WTC11 (cell line): Measurements from ENCODE around the gene DNAJB11. TPM values are rescaled to one million over a fixed set of nuclear protein-coding genes. Genes with fewer than 3 reads are reported as not detected.
"Not testable (repeated sequence)": the region's sequence is repeated elsewhere in the genome, so short reads cannot be mapped to it uniquely, and the experiment has no call there.

Experiments used
- ATAC-seq: fragments of 200-7000 bp; cut with Tn5 transposase; 2 replicates; pipeline ENCODE4 v1.10.0; 2021; ENCODE audit warnings: mild to moderate bottlenecking, moderate library complexity
- CTCF ChIA-PET: fragments of 300-600 bp; sonication (Branson Sonifier 250); formaldehyde crosslinking; loops from one replicate; lab custom pipeline; 2021; ENCODE audit warnings: antibody characterized with exemption; lab: Charles Lee
- POLR2A ChIA-PET: fragments of 350-600 bp; sonication (Branson Sonifier 250); formaldehyde crosslinking; loops from one replicate; lab custom pipeline; 2021; ENCODE audit warnings: antibody characterized with exemption; lab: Charles Lee
- DNase-seq: peaks from one replicate; pipeline ENCODE4 v3.0.0; 2021; ENCODE audit warnings: low spot score
- H3K27ac Mint-ChIP-seq: 2 replicates; pipeline ENCODE4 v1.8.0; 2021; ENCODE audit warnings: mixed read lengths
- H3K27me3 Mint-ChIP-seq: 2 replicates; pipeline ENCODE4 v1.8.0; 2021; ENCODE audit warnings: low read depth, mild to moderate bottlenecking, moderate library complexity, mixed read lengths
- H3K36me3 Mint-ChIP-seq: 2 replicates; pipeline ENCODE4 v1.8.0; 2021; ENCODE audit warnings: mixed read lengths
- H3K4me1 Mint-ChIP-seq: 2 replicates; pipeline ENCODE4 v1.8.0; 2022; ENCODE audit warnings: mixed read lengths
- H3K4me3 Mint-ChIP-seq: 2 replicates; pipeline ENCODE4 v1.8.0; 2021; ENCODE audit warnings: mild to moderate bottlenecking, moderate library complexity, mixed read lengths
- H3K9me3 Mint-ChIP-seq: 2 replicates; pipeline ENCODE4 v1.8.0; 2021; ENCODE audit warnings: mixed read lengths
- CBFB ChIP-seq: sonication (generic); formaldehyde crosslinking; IDR thresholded peaks from 2 replicates; pipeline ENCODE4 v1.8.1; 2022; ENCODE audit warnings: mild to moderate bottlenecking, low read depth, missing genetic modification reagents
- CREM ChIP-seq: sonication (generic); formaldehyde crosslinking; IDR thresholded peaks from 2 replicates; pipeline ENCODE4 v1.8.1; 2022; ENCODE audit warnings: mild to moderate bottlenecking, missing genetic modification reagents, moderate library complexity
- KAT7 ChIP-seq: sonication (generic); formaldehyde crosslinking; IDR thresholded peaks from 2 replicates; pipeline ENCODE4 v1.8.1; 2023; ENCODE audit warnings: missing genetic modification reagents, mild to moderate bottlenecking, borderline replicate concordance
- SP1 ChIP-seq: sonication (generic); formaldehyde crosslinking; conservative IDR thresholded peaks from 2 replicates; pipeline ENCODE4 v1.8.1; 2022; ENCODE audit warnings: missing genetic modification reagents
- TEAD1 ChIP-seq: sonication (generic); formaldehyde crosslinking; IDR thresholded peaks from 2 replicates; pipeline ENCODE4 v1.8.0; 2022; ENCODE audit warnings: mild to moderate bottlenecking, missing genetic modification reagents
- TEAD4 ChIP-seq: sonication (generic); formaldehyde crosslinking; IDR thresholded peaks from 2 replicates; pipeline ENCODE4 v1.8.0; 2022; ENCODE audit warnings: mild to moderate bottlenecking, missing genetic modification reagents
- ZNF121 ChIP-seq: sonication (generic); formaldehyde crosslinking; IDR thresholded peaks from 2 replicates; pipeline ENCODE4 v1.8.0; 2023; ENCODE audit warnings: missing genetic modification reagents
- ZNF396 ChIP-seq: fragments of 250-450 bp; sonication (Bioruptor Pico); IDR thresholded peaks from 2 replicates; pipeline ENCODE4 v1.8.0; 2021; ENCODE audit warnings: mild to moderate bottlenecking, moderate library complexity, borderline replicate concordance
- total RNA-seq: library from RNA; stranded (reverse); gene quantifications from 3 replicates; pipeline ENCODE4 v1.2.3, GENCODE V29; 2021
- TF ChIP-seq, protein P1 (sequence below): sonication (generic); formaldehyde crosslinking; IDR thresholded peaks from 2 replicates; pipeline ENCODE4 v1.8.0; 2022; ENCODE audit warnings: mild to moderate bottlenecking, missing genetic modification reagents
- TF ChIP-seq, protein P2 (sequence below): sonication (generic); formaldehyde crosslinking; IDR thresholded peaks from 2 replicates; pipeline ENCODE4 v1.8.0; 2022; ENCODE audit warnings: mild to moderate bottlenecking, missing genetic modification reagents
- TF ChIP-seq, protein P3 (sequence below): fragments of 250-450 bp; sonication (Bioruptor Pico); IDR thresholded peaks from 2 replicates; pipeline ENCODE4 v1.9.0; 2021; ENCODE audit warnings: mild to moderate bottlenecking
- TF ChIP-seq, protein P4 (sequence below): sonication (generic); formaldehyde crosslinking; conservative IDR thresholded peaks from 2 replicates; pipeline ENCODE4 v1.8.1; 2023; ENCODE audit warnings: mild to moderate bottlenecking, low read depth, missing genetic modification reagents, moderate library complexity

Gene DNAJB11
- total RNA-seq, 1 experiment from 2014 or later, result 56.3 TPM

DNA sequence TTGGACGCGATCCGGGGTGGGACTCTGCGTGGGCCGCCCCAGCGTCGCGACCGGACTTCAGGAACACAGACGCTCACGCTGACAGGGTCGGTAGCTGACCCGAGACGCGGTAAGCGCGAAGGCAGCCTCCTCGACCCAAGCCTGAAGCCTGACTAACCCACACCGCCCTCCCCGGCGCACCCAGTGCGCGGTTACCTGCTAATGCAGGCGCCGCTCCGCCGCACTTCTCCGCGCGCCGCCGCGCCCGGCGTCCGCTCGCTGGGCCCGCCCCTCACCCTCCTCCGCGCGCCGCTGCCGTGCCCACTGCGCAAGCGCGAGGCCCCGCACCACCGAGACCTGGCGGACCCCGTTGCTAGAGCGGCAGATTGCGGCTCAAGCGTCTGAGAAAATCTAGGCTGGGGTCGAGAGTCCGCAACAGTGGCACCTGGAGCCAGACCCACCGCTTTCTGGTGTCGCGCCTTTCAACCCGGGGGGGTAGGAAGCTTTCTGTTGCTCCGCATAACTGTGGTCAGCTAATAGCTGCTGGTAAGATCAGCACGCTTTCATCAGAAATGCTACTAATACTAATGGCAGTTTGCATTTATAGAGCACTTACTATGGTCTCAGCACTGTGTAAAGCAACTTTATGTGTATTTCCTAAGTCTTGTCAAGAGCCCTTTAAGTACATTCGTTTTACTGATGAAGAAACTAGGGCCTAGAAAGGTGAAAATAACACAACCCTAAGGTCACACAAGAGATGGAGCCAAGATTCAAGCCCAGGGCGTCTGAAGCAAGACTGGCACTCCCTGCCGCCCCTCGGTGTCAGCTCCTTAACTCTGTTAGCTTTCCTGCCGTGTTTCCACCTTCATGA lies 3.2 kb upstream of the DNAJB11 start, which contains the start of gene TBCCD1 (continued):
- 0 out of 2 replicates have a peak, but pooled peaks have one; percentile 39 for TF ChIP-seq KAT7 (CRISPR knock-in tag)
- TF ChIP-seq, protein P1, sequence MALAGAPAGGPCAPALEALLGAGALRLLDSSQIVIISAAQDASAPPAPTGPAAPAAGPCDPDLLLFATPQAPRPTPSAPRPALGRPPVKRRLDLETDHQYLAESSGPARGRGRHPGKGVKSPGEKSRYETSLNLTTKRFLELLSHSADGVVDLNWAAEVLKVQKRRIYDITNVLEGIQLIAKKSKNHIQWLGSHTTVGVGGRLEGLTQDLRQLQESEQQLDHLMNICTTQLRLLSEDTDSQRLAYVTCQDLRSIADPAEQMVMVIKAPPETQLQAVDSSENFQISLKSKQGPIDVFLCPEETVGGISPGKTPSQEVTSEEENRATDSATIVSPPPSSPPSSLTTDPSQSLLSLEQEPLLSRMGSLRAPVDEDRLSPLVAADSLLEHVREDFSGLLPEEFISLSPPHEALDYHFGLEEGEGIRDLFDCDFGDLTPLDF (CRISPR knock-in tag), result 0 out of 2 replicates have a peak, but pooled peaks have one; percentile 60
- TF ChIP-seq ZNF396 (CRISPR knock-in tag), result no peak
- TF ChIP-seq SP1 (CRISPR knock-in tag), result peak; percentile 91
- peak; percentile 86; the same call in 1 of the 2 replicates for TF ChIP-seq CBFB (CRISPR knock-in tag)
- 0 out of 2 replicates have a peak, but pooled peaks have one; percentile 39 for TF ChIP-seq CREM
- TF ChIP-seq, protein P2, sequence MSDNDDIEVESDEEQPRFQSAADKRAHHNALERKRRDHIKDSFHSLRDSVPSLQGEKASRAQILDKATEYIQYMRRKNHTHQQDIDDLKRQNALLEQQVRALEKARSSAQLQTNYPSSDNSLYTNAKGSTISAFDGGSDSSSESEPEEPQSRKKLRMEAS (CRISPR knock-in tag), result peak; percentile 31; the same call in 1 of the 2 replicates
- TF ChIP-seq, all 79 proteins: peak for 20

DNA sequence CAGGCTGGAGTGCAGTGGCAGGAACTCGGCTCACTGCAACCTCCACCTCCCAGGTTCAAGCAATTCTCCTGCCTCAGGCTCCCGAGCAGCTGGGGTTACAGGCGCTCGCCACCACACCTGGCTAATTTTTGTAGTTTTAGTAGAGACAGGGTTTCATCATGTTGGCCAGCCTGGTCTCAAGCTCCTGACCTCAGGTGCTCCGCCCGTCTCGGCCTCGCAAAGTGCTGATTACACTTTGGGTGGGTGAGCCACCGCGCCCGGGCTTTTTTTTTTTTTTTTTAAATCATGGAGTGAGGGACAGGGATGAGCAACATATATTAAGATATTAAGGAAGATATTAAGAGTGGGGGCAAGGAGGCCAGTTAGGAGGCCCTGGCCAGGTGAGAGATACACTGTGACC lies 1.2 kb upstream of the DNAJB11 start:
- ChIA-PET POLR2A (interaction anchor here (0.7 kb wide), 1 partner anchor 310 kb away, joined by 5 read pairs; no protein-coding TSS in a partner anchor), CTCF (interaction anchor here (3.4 kb wide), 1 partner anchor 29 kb away, joined by 15 read pairs; no protein-coding TSS in a partner anchor)
- not testable (repeated sequence) for H3K27me3 Mint-ChIP-seq, DNase-seq, H3K9me3 Mint-ChIP-seq, ATAC-seq
- Mint-ChIP-seq H3K27ac (peak overlapping the region; percentile 98), H3K4me3 (peak overlapping the region; percentile 88), H3K36me3 (peaks cover 16% of the 10 kb centered on the region), H3K4me1 (peaks cover 31% of the 10 kb centered on the region)

DNA sequence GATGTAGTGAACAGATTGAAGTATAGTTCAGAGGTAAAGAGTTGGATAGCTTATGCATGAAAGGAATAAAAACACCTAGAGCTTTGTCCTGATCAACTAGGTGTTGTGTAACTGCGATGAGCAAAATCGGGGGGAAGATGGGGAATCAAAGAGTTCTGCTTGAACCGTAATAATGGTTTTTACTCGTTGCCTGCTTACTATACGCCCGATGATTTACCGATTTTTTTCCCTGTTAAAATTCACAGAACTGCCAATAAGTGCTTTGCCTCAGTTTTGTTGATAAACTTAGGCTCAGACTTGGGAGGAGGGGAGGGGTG lies 783 bp upstream of the DNAJB11 start:
- peaks cover 19% of the 10 kb centered on the region for H3K36me3 Mint-ChIP-seq
- no peak for ATAC-seq
- no peaks in the 10 kb centered on the region for H3K27me3 Mint-ChIP-seq
- H3K4me3 Mint-ChIP-seq, result peak overlapping the region; percentile 88
- ChIA-PET POLR2A (interaction anchor here (0.9 to 1.5 kb wide), 6 partner anchors 27 to 633 kb away, joined by 3 to 22 read pairs (median 5); partner anchors contain the start of genes EIF4A2 and RFC4), CTCF (interaction anchor here (0.7 to 3.4 kb wide), 7 partner anchors 20 to 570 kb away, joined by 3 to 15 read pairs (median 7); partner anchors contain the start of gene RPL39L)
- no peak for DNase-seq
- peak overlapping the region; percentile 98 for H3K27ac Mint-ChIP-seq
- H3K9me3 Mint-ChIP-seq, result no peaks in the 10 kb centered on the region
- H3K4me1 Mint-ChIP-seq, result peaks cover 31% of the 10 kb centered on the region
- TF ChIP-seq, protein P3, sequence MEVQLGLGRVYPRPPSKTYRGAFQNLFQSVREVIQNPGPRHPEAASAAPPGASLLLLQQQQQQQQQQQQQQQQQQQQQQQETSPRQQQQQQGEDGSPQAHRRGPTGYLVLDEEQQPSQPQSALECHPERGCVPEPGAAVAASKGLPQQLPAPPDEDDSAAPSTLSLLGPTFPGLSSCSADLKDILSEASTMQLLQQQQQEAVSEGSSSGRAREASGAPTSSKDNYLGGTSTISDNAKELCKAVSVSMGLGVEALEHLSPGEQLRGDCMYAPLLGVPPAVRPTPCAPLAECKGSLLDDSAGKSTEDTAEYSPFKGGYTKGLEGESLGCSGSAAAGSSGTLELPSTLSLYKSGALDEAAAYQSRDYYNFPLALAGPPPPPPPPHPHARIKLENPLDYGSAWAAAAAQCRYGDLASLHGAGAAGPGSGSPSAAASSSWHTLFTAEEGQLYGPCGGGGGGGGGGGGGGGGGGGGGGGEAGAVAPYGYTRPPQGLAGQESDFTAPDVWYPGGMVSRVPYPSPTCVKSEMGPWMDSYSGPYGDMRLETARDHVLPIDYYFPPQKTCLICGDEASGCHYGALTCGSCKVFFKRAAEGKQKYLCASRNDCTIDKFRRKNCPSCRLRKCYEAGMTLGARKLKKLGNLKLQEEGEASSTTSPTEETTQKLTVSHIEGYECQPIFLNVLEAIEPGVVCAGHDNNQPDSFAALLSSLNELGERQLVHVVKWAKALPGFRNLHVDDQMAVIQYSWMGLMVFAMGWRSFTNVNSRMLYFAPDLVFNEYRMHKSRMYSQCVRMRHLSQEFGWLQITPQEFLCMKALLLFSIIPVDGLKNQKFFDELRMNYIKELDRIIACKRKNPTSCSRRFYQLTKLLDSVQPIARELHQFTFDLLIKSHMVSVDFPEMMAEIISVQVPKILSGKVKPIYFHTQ, result no peak

DNA sequence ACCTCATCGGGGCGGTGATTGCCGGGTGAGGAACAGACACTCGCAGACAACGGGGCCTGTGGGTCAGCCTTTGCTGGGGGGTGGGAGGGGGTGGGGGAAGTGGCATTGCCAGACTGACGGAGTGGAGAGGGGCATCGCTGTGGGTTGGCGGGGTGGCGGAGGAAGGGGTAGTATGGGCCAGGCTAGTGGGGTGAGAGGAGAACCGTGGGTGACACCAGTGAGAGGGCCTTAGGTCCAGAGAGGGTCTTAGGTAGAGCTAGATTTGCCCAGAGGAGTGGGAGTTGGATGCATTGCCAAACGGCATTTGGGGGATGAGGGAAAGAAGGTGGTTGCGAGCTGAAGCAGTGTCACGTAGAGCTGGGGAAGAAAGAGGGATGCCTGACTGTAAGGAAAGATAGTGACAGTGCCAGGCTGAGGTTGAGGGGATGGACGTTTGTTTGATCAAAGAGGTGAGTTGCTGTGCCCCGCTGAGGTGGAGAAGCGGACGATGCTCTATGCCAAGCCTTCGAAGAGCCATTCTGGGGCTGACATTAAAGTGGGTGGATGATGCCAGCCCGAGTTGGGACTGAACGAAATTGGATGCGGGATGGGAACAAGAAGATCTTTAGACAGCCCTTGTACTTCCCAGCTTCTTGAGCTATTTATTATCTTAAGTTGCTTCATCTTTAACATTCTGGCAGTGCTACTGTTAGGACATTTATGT lies 572 bp downstream of the DNAJB11 start:
- no peak for TF ChIP-seq TEAD4
- DNase-seq (no peak), ATAC-seq (no peak)
- H3K4me3 Mint-ChIP-seq, result peak overlapping the region; percentile 88
- H3K27ac Mint-ChIP-seq, result peak overlapping the region; percentile 84
- peaks cover 29% of the 10 kb centered on the region for H3K36me3 Mint-ChIP-seq
- H3K4me1 Mint-ChIP-seq, result peaks cover 31% of the 10 kb centered on the region
- no peaks in the 10 kb centered on the region for H3K9me3 Mint-ChIP-seq
- H3K27me3 Mint-ChIP-seq, result no peaks in the 10 kb centered on the region
- POLR2A ChIA-PET, result interaction anchor here (0.9 to 1.5 kb wide), 7 partner anchors 26 to 985 kb away, joined by 3 to 22 read pairs (median 4); partner anchors contain the start of genes EIF4A2 and SENP2
- CTCF ChIA-PET, result interaction anchor here (0.8 to 3.4 kb wide), 6 partner anchors 18 to 583 kb away, joined by 3 to 15 read pairs (median 8); no protein-coding TSS in a partner anchor

DNA sequence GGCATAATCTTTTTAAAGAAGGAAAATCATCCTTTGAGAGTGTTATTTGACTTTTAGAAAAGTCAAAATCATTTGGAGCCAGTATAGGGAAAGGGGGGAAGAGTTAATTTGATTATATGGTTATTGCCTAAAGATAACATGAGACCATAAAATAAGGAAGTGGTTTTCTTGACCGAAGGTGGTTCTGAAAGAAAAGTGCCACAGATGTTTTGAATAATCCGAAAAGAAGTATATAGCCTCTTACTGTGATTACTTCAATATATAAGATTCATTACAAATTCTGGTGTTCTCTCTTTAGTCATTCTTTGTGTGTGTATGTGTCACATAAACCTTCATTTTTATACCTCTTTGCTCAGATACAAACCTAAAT lies 1.1 kb downstream of the DNAJB11 start:
- ATAC-seq (no peak), DNase-seq (no peak)
- Mint-ChIP-seq H3K9me3 (no peaks in the 10 kb centered on the region), H3K4me1 (peaks cover 27% of the 10 kb centered on the region), H3K36me3 (peaks cover 34% of the 10 kb centered on the region), H3K4me3 (peak overlapping the region; percentile 88), H3K27ac (peak overlapping the region; percentile 84; the same call in 1 of the 2 replicates), H3K27me3 (no peaks in the 10 kb centered on the region)
- CTCF ChIA-PET, result interaction anchor here (1.9 kb wide), 1 partner anchor 45 kb away, joined by 11 read pairs; no protein-coding TSS in a partner anchor
- POLR2A ChIA-PET, result no interaction called here
- no peak for TF ChIP-seq TEAD1
- TF ChIP-seq, protein P4, sequence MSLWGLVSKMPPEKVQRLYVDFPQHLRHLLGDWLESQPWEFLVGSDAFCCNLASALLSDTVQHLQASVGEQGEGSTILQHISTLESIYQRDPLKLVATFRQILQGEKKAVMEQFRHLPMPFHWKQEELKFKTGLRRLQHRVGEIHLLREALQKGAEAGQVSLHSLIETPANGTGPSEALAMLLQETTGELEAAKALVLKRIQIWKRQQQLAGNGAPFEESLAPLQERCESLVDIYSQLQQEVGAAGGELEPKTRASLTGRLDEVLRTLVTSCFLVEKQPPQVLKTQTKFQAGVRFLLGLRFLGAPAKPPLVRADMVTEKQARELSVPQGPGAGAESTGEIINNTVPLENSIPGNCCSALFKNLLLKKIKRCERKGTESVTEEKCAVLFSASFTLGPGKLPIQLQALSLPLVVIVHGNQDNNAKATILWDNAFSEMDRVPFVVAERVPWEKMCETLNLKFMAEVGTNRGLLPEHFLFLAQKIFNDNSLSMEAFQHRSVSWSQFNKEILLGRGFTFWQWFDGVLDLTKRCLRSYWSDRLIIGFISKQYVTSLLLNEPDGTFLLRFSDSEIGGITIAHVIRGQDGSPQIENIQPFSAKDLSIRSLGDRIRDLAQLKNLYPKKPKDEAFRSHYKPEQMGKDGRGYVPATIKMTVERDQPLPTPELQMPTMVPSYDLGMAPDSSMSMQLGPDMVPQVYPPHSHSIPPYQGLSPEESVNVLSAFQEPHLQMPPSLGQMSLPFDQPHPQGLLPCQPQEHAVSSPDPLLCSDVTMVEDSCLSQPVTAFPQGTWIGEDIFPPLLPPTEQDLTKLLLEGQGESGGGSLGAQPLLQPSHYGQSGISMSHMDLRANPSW (CRISPR knock-in tag), result no peak
- no peak for TF ChIP-seq ZNF121 (CRISPR knock-in tag)
